ENCODE data around the gene ANKIB1.
"Not testable (repeated sequence)": the region's sequence is repeated elsewhere in the genome, so short reads cannot be mapped to it uniquely, and the experiment has no call there.

ANKIB1 gene

GRCh38 chr7:92335574-92335973, 89.8 kb downstream of the ANKIB1 start:
- DNase-seq, result no peak

GRCh38 chr7:92336662-92337340, 91.0 kb downstream of the ANKIB1 start:
- DNase-seq, result no peak

GRCh38 chr7:92340016-92340415, 94.2 kb downstream of the ANKIB1 start:
- no peak for DNase-seq

GRCh38 chr7:92343714-92344113, 97.9 kb downstream of the ANKIB1 start:
- no peak for DNase-seq

GRCh38 chr7:92352009-92352408, 106.2 kb downstream of the ANKIB1 start:
- DNase-seq, result no peak

- no peak for DNase-seq
These were observed 108.4 kb downstream of the ANKIB1 start for GRCh38 chr7:92354214-92354613.

- no peak for DNase-seq
These were observed 110.6 kb downstream of the ANKIB1 start for GRCh38 chr7:92356406-92356805.

- no peak for DNase-seq
These were observed 111.5 kb downstream of the ANKIB1 start for GRCh38 chr7:92357260-92357659.

- not testable (repeated sequence) for DNase-seq
These were observed 113.4 kb downstream of the ANKIB1 start for GRCh38 chr7:92359179-92359578.

- DNase-seq, result no peak
These were observed 114.0 kb downstream of the ANKIB1 start for GRCh38 chr7:92359801-92360200.

- no peak for DNase-seq
These were observed 114.6 kb downstream of the ANKIB1 start for GRCh38 chr7:92360387-92360786.

- no peak for DNase-seq
These were observed 116.4 kb downstream of the ANKIB1 start for GRCh38 chr7:92362131-92362530.

GRCh38 chr7:92366730-92367129, 121.0 kb downstream of the ANKIB1 start:
- DNase-seq, result no peak

GRCh38 chr7:92368741-92369140, 123.0 kb downstream of the ANKIB1 start:
- DNase-seq, result no peak

GRCh38 chr7:92375013-92375412, 129.2 kb downstream of the ANKIB1 start:
- DNase-seq, result no peak

GRCh38 chr7:92391071-92391470, 145.3 kb downstream of the ANKIB1 start:
- no peak for DNase-seq

- DNase-seq, result no peak
These were observed 151.8 kb downstream of the ANKIB1 start for GRCh38 chr7:92397542-92397941.

GRCh38 chr7:92400013-92400412, 154.2 kb downstream of the ANKIB1 start:
- no peak for DNase-seq

GRCh38 chr7:92402920-92403759, 157.4 kb downstream of the ANKIB1 start:
- no peak for DNase-seq

- DNase-seq, result no peak
These were observed 157.9 kb downstream of the ANKIB1 start for GRCh38 chr7:92403760-92404074.

GRCh38 chr7:92404170-92404614, 158.4 kb downstream of the ANKIB1 start:
- no peak for DNase-seq

- no peak for DNase-seq
These were observed 163.6 kb downstream of the ANKIB1 start for GRCh38 chr7:92409357-92409756.

GRCh38 chr7:92410162-92410561, 164.4 kb downstream of the ANKIB1 start:
- DNase-seq, result not testable (repeated sequence)

GRCh38 chr7:92412745-92413144, 167.0 kb downstream of the ANKIB1 start:
- DNase-seq, result no peak

GRCh38 chr7:92413550-92413949, 167.8 kb downstream of the ANKIB1 start:
- DNase-seq, result no peak
